Embryonic facial prominence (tissue), 1 donor: Measurements from ENCODE around the gene GABPB2.
"Not testable (repeated sequence)": the region's sequence is repeated elsewhere in the genome, so short reads cannot be mapped to it uniquely, and the experiment has no call there.

Experiments
- DNase-seq: peaks from one replicate; pipeline ENCODE4 v3.0.0-alpha.2; 2016; ENCODE audit errors: extremely low spot score

Gene GABPB2

GRCh38 chr1:151060007-151060656 is 10.4 kb upstream of the GABPB2 start, which contains the start of gene MLLT11:
Gene MLLT11 (plus strand): TSS chr1:151060397. CDS start chr1:151067225, 6,828 bp downstream.
- DNase-seq = peak; percentile 83

- no peak for DNase-seq
Measured at GRCh38 chr1:151060657-151061421, 9.7 kb upstream of the GABPB2 start.

- no peak for DNase-seq
Measured at GRCh38 chr1:151061704-151062103, 8.9 kb upstream of the GABPB2 start.

GRCh38 chr1:151062741-151063371 is 7.7 kb upstream of the GABPB2 start:
- DNase-seq = no peak

- no peak for DNase-seq
Measured at GRCh38 chr1:151065089-151065645, 5.4 kb upstream of the GABPB2 start.

GRCh38 chr1:151067185-151067584 is 3.4 kb upstream of the GABPB2 start:
- DNase-seq = no peak

- no peak for DNase-seq
Measured at GRCh38 chr1:151069103-151069486, 1.5 kb upstream of the GABPB2 start.

- no peak for DNase-seq
Measured at GRCh38 chr1:151072224-151072623, 1.7 kb downstream of the GABPB2 start.

- no peak for DNase-seq
Measured at GRCh38 chr1:151085953-151086559, 15.5 kb downstream of the GABPB2 start.

- DNase-seq = not testable (repeated sequence)
Measured at GRCh38 chr1:151097426-151097825, 26.9 kb downstream of the GABPB2 start.

GRCh38 chr1:151098126-151098525 is 27.6 kb downstream of the GABPB2 start:
- DNase-seq = no peak

- DNase-seq = no peak
Measured at GRCh38 chr1:151104630-151105029, 34.1 kb downstream of the GABPB2 start.

GRCh38 chr1:151106894-151107293 is 36.3 kb downstream of the GABPB2 start:
- DNase-seq = no peak

- DNase-seq = no peak
Measured at GRCh38 chr1:151108331-151108730, 37.8 kb downstream of the GABPB2 start.

GRCh38 chr1:151113877-151114276 is 43.3 kb downstream of the GABPB2 start:
- DNase-seq = no peak

- DNase-seq = no peak
Measured at GRCh38 chr1:151124763-151125403, 54.3 kb downstream of the GABPB2 start.

- DNase-seq = no peak
Measured at GRCh38 chr1:151128800-151129199, 58.2 kb downstream of the GABPB2 start.

- peak; percentile 90 for DNase-seq
Measured at GRCh38 chr1:151130987-151131586, 60.5 kb downstream of the GABPB2 start.

GRCh38 chr1:151131701-151132334 is 61.3 kb downstream of the GABPB2 start:
- DNase-seq = no peak

- no peak for DNase-seq
Measured at GRCh38 chr1:151132335-151133017, 61.9 kb downstream of the GABPB2 start.
